Osteocyte (in vitro differentiated cells): Measurements from ENCODE around the gene KCTD1. TPM values are rescaled to one million over a fixed set of nuclear protein-coding genes. Genes with fewer than 3 reads are reported as not detected.
A peak's percentile ranks its signal among the peaks of the same experiment; 100 is the strongest.

ENCODE experiments used
- DNase-seq: peaks from one replicate; pipeline ENCODE4 v3.0.0; 2021; ENCODE audit warnings: mixed read lengths; ENCODE audit not compliant: unreplicated experiment; ENCODE audit errors: extremely low spot score
- H3K27ac Mint-ChIP-seq: one replicate; pipeline ENCODE4 v1.8.0; 2021; ENCODE audit warnings: mild to moderate bottlenecking, mixed read lengths; ENCODE audit not compliant: unreplicated experiment
- H3K27me3 Mint-ChIP-seq: one replicate; pipeline ENCODE4 v1.8.0; 2021; ENCODE audit warnings: mixed read lengths; ENCODE audit not compliant: unreplicated experiment
- H3K36me3 Mint-ChIP-seq: one replicate; pipeline ENCODE4 v1.8.0; 2021; ENCODE audit warnings: mixed read lengths; ENCODE audit not compliant: unreplicated experiment
- H3K4me1 Mint-ChIP-seq: one replicate; pipeline ENCODE4 v1.8.0; 2021; ENCODE audit warnings: mixed read lengths; ENCODE audit not compliant: unreplicated experiment
- H3K4me3 Mint-ChIP-seq: one replicate; pipeline ENCODE4 v1.8.0; 2021; ENCODE audit warnings: mild to moderate bottlenecking, moderate library complexity, mixed read lengths; ENCODE audit not compliant: unreplicated experiment
- H3K9me3 Mint-ChIP-seq: one replicate; pipeline ENCODE4 v1.8.0; 2021; ENCODE audit warnings: mixed read lengths; ENCODE audit not compliant: unreplicated experiment
- CTCF ChIP-seq: fragments of 200-600 bp; sonication (generic); IDR thresholded peaks from 2 replicates; pipeline ENCODE4 v1.5.0; 2021; ENCODE audit warnings: antibody characterized with exemption, mild to moderate bottlenecking, moderate library complexity
- total RNA-seq: library from RNA; stranded (reverse); gene quantifications from 2 replicates; pipeline ENCODE4 v1.2.1, GENCODE V29; 2021

Gene KCTD1
- total RNA-seq, 1 donor from 2014 or later: 25.7 TPM

DNA sequence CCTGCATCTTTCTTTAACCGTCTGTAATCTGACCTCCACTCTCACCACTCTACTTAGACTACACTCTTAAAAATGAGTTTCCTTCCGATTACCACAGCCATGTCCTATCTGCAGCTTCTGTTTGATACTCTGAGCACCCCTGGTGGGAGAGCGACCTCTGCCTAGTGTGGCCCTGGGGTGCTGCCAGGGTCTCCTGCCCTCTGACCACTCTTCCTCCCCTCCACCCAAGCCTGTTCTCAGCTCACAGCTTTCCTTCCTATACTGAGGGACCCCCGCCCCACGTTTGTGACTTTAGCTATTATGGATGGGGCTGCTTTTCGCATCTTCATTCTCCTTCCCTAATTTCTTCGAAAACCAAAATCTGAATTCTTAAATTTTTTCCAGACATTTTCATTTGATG lies 132.7 kb downstream of the KCTD1 start:
- DNase-seq: peak; percentile 51
- no peak for TF ChIP-seq CTCF
- Mint-ChIP-seq H3K27me3 (no peaks in the 10 kb centered on the region), H3K4me3 (no peak overlapping the region), H3K4me1 (peaks cover 3% of the 10 kb centered on the region), H3K27ac (no peak overlapping the region), H3K36me3 (no peaks in the 10 kb centered on the region), H3K9me3 (no peaks in the 10 kb centered on the region)

- Mint-ChIP-seq H3K36me3 (no peaks in the 10 kb centered on the region), H3K27me3 (peaks cover 2% of the 10 kb centered on the region), H3K4me1 (peaks cover under 1% of the 10 kb centered on the region), H3K9me3 (no peaks in the 10 kb centered on the region), H3K27ac (no peak overlapping the region), H3K4me3 (no peak overlapping the region)
- DNase-seq: no peak
- no peak for TF ChIP-seq CTCF
Observed at GRCh38 chr18:26414901-26415440, 133.4 kb downstream of the KCTD1 start.

GRCh38 chr18:26409091-26409490 lies 139.3 kb downstream of the KCTD1 start:
- no peak for DNase-seq
- H3K9me3 Mint-ChIP-seq: no peaks in the 10 kb centered on the region
- TF ChIP-seq CTCF: no peak
- no peaks in the 10 kb centered on the region for H3K36me3 Mint-ChIP-seq
- H3K4me1 Mint-ChIP-seq: peaks cover 4% of the 10 kb centered on the region
- no peak overlapping the region for H3K4me3 Mint-ChIP-seq
- H3K27ac Mint-ChIP-seq: no peak overlapping the region
- peaks cover 4% of the 10 kb centered on the region for H3K27me3 Mint-ChIP-seq

GRCh38 chr18:26407736-26408601 lies 140.4 kb downstream of the KCTD1 start:
- peaks cover 4% of the 10 kb centered on the region for H3K27me3 Mint-ChIP-seq
- H3K4me3 Mint-ChIP-seq: no peak overlapping the region
- no peak for DNase-seq
- TF ChIP-seq CTCF: no peak
- H3K27ac Mint-ChIP-seq: no peak overlapping the region
- no peaks in the 10 kb centered on the region for H3K36me3 Mint-ChIP-seq
- H3K9me3 Mint-ChIP-seq: no peaks in the 10 kb centered on the region
- H3K4me1 Mint-ChIP-seq: peaks cover 4% of the 10 kb centered on the region

- Mint-ChIP-seq H3K27me3 (peaks cover 4% of the 10 kb centered on the region), H3K4me3 (no peak overlapping the region), H3K4me1 (peaks cover 4% of the 10 kb centered on the region), H3K27ac (no peak overlapping the region), H3K36me3 (no peaks in the 10 kb centered on the region), H3K9me3 (no peaks in the 10 kb centered on the region)
- DNase-seq: no peak
- no peak for TF ChIP-seq CTCF
Observed at GRCh38 chr18:26406854-26407517, 141.4 kb downstream of the KCTD1 start.
